MM.1S (cell line): ENCODE measurements around the gene LDAF1.

Experiments used
- DNase-seq: peaks from one replicate; pipeline ENCODE4 v3.0.0-alpha.2; 2015
- H2AFZ ChIP-seq: fragments of 300-600 bp; sonication (generic); 2 replicates; pipeline ENCODE4 v1.6.0; 2016; ENCODE audit warnings: antibody characterized with exemption, low read length
- H3F3A ChIP-seq: fragments of 300-600 bp; sonication (generic); 2 replicates; pipeline ENCODE4 v1.6.1; 2016; ENCODE audit warnings: mild to moderate bottlenecking, antibody characterized with exemption, low read length, moderate library complexity, mixed read lengths; ENCODE audit not compliant: insufficient read depth
- H3K27ac ChIP-seq: fragments of 300-600 bp; sonication (generic); 2 replicates; pipeline ENCODE4 v1.5.1; 2016; ENCODE audit warnings: mild to moderate bottlenecking, low read length
- H3K27me3 ChIP-seq: fragments of 300-600 bp; sonication (generic); replicated peaks from 2 replicates; pipeline ENCODE4 v1.6.0; 2016; ENCODE audit warnings: low read length; ENCODE audit not compliant: insufficient read depth
- H3K36me3 ChIP-seq: fragments of 300-600 bp; sonication (generic); replicated peaks from 2 replicates; pipeline ENCODE4 v1.6.1; 2016; ENCODE audit warnings: mild to moderate bottlenecking, low read length, mixed read lengths; ENCODE audit not compliant: insufficient read depth
- H3K4me1 ChIP-seq: fragments of 300-600 bp; sonication (generic); 2 replicates; pipeline ENCODE4 v1.6.1; 2016; ENCODE audit warnings: low read length, mixed read lengths
- H3K4me2 ChIP-seq: fragments of 300-600 bp; sonication (generic); 2 replicates; pipeline ENCODE4 v1.6.0; 2016; ENCODE audit warnings: low read depth, low read length
- H3K4me3 ChIP-seq: fragments of 300-600 bp; sonication (generic); 2 replicates; pipeline ENCODE4 v1.5.1; 2016; ENCODE audit warnings: low read length, mixed read lengths
- H3K79me2 ChIP-seq: fragments of 300-600 bp; sonication (generic); 2 replicates; pipeline ENCODE4 v1.6.1; 2016; ENCODE audit warnings: mixed run types, low read length, mixed read lengths
- H3K9ac ChIP-seq: fragments of 300-600 bp; sonication (generic); 2 replicates; pipeline ENCODE4 v1.6.1; 2016; ENCODE audit warnings: low read length, mixed read lengths
- H3K9me2 ChIP-seq: fragments of 300-600 bp; sonication (generic); replicated peaks from 2 replicates; pipeline ENCODE4 v1.6.1; 2016; ENCODE audit warnings: mild to moderate bottlenecking, low read length, mixed read lengths; ENCODE audit not compliant: insufficient read depth
- H3K9me3 ChIP-seq: fragments of 300-600 bp; sonication (generic); replicated peaks from 2 replicates; pipeline ENCODE4 v1.6.1; 2016; ENCODE audit warnings: mild to moderate bottlenecking, low read length, mixed read lengths; ENCODE audit not compliant: insufficient read depth
- H4K20me1 ChIP-seq: fragments of 300-600 bp; sonication (generic); 2 replicates; pipeline ENCODE4 v1.6.1; 2016; ENCODE audit warnings: mild to moderate bottlenecking, low read length, moderate library complexity, mixed read lengths; ENCODE audit not compliant: insufficient read depth
- CTCF ChIP-seq: fragments of 300-600 bp; sonication (generic); IDR thresholded peaks from 2 replicates; pipeline ENCODE4 v1.5.1; 2016; ENCODE audit warnings: antibody characterized with exemption, low read length, mixed read lengths
- EZH2 ChIP-seq: fragments of 300-600 bp; sonication (generic); optimal IDR thresholded peaks from 2 replicates; pipeline ENCODE3; 2017; ENCODE audit warnings: low read depth, mild to moderate bottlenecking, antibody characterized with exemption, low read length, mixed read lengths
- EZH2phosphoT487 ChIP-seq: fragments of 300-600 bp; sonication (generic); IDR thresholded peaks from 2 replicates; pipeline ENCODE4 v1.6.1; 2018; ENCODE audit warnings: antibody characterized with exemption, low read length

LDAF1 gene

GRCh38 chr16:21217121-21217520 lies 58.6 kb downstream of the LDAF1 start:
- Histone ChIP-seq H3K9me2 (no peaks in the 10 kb centered on the region), H3K27me3 (no peaks in the 10 kb centered on the region), H3K4me1 (no peaks in the 10 kb centered on the region), H3F3A (no peaks in the 10 kb centered on the region), H4K20me1 (no peaks in the 10 kb centered on the region), H3K4me2 (no peak overlapping the region), H3K4me3 (no peak overlapping the region), H3K27ac (no peak overlapping the region), H3K79me2 (no peaks in the 10 kb centered on the region), H3K9ac (no peak overlapping the region), H3K36me3 (no peaks in the 10 kb centered on the region), H2AFZ (no peak overlapping the region), H3K9me3 (no peaks in the 10 kb centered on the region)
- DNase-seq = no peak
- TF ChIP-seq CTCF (no peak), EZH2phosphoT487 (no peak), EZH2 (no peak)

DNA sequence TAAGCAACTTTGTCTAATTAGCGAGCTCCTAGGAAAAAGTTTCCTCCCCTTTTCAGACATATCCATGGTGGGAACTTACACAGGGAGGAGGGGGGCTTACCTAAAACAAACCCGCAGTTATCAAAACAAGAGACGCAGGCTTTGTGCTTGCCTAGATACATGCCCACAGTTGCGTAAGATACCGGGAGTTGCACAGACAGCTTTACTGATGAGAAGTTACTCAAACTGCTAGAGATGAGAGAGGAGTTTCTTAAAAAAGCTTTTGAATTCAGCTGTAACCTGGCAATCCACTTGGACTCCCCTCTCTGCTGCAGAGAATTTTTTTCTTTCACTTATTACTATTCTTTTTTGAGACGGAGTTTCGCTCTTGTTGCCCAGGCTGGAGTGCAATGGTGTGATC lies 59.7 kb downstream of the LDAF1 start:
- Histone ChIP-seq H3F3A (no peaks in the 10 kb centered on the region), H3K36me3 (no peaks in the 10 kb centered on the region), H3K4me2 (no peak overlapping the region), H4K20me1 (no peaks in the 10 kb centered on the region), H3K9me3 (no peaks in the 10 kb centered on the region), H3K4me1 (no peaks in the 10 kb centered on the region), H3K79me2 (no peaks in the 10 kb centered on the region), H2AFZ (no peak overlapping the region), H3K27ac (no peak overlapping the region), H3K4me3 (no peak overlapping the region), H3K9me2 (no peaks in the 10 kb centered on the region), H3K9ac (no peak overlapping the region), H3K27me3 (no peaks in the 10 kb centered on the region)
- TF ChIP-seq EZH2 (no peak), EZH2phosphoT487 (no peak), CTCF (no peak)
- no peak for DNase-seq

DNA sequence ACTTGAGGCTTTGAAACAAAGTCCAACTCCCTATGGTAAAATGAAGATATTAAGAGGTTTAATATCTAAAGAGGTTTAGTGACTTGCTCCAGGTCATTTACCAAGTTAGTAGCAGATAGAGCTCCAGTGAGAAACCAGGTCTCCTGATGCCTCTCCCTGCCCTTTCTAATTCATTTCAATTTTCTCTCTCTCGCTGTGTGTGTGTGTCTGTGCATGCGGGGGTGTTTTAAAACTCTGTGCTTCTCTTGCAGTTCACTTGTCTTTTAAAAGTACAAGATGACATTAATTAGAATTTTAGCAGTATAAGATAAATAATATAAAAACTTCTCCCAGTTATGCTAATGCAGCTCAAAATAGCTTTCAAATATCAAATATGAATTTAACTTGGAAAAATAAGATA lies 61.1 kb downstream of the LDAF1 start:
- H3K27me3 ChIP-seq = no peaks in the 10 kb centered on the region
- H3K4me1 ChIP-seq = no peaks in the 10 kb centered on the region
- H3K9me3 ChIP-seq = no peaks in the 10 kb centered on the region
- no peaks in the 10 kb centered on the region for H4K20me1 ChIP-seq
- no peak for TF ChIP-seq EZH2
- TF ChIP-seq CTCF = no peak
- no peak for TF ChIP-seq EZH2phosphoT487
- no peaks in the 10 kb centered on the region for H3K36me3 ChIP-seq
- DNase-seq = no peak
- no peaks in the 10 kb centered on the region for H3F3A ChIP-seq
- no peak overlapping the region for H3K4me2 ChIP-seq
- H3K9me2 ChIP-seq = no peaks in the 10 kb centered on the region
- no peak overlapping the region for H3K9ac ChIP-seq
- no peak overlapping the region for H3K27ac ChIP-seq
- no peaks in the 10 kb centered on the region for H3K79me2 ChIP-seq
- H3K4me3 ChIP-seq = no peak overlapping the region
- no peak overlapping the region for H2AFZ ChIP-seq
